ENCODE data around the gene TMEM244. TPM values are rescaled to one million over a fixed set of nuclear protein-coding genes. Genes with fewer than 3 reads are reported as not detected.

The TMEM244 gene
- total and polyA plus RNA-seq, 2 donors = not detected

DNA sequence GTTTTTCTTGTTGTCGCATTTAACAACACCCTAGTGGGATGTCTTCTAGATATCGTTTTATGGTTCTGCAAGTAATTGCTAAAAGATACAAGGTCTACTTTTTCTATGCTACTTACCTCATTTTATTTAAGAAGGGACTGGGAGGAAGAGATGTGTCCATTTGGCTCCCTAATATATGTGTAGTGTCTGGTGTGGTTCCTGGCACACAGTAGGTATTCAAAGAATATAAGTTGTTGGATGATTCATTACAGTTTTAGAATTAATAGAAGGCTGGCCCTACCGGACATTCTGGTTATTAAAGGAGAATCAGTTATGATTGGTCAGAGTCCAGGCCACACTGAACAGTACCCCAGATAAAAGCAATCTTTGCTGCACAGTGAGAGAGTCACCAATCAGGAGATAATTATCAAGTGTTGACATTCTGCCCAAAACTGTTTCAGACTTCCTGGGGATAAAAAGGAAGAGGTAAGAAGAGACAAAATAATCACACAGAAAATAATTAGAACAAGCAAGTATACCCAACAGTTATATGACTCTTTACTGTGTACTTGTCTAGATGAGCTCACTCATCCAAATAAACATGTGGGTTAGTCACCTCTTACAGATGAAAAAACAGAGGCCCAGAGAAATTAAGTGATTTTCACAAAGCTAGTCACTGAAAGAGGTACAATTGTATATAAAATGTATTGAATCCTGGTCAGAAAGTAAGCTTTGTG lies 7.0 kb downstream of the TMEM244 start:
- Histone ChIP-seq H3K36me3 (ENCODE audit: control insufficient read depth in 2 of 2, insufficient read depth in 2 of 2, low read length in 1 of 2) (no peaks in the 10 kb centered on the region), H3K27ac (ENCODE audit: low read depth in 1 of 2, low read length in 1 of 2) (no peak overlapping the region), H3K4me1 (ENCODE audit: control insufficient read depth in 2 of 2, insufficient read depth in 2 of 2, low read length in 2 of 2) (no peaks in the 10 kb centered on the region), H3K27me3 (ENCODE audit: control insufficient read depth in 2 of 2, insufficient read depth in 1 of 2, low read length in 1 of 2) (no peaks in the 10 kb centered on the region), H3K4me3 (ENCODE audit: low read length in 2 of 2) (no peak overlapping the region), H3K9me3 (ENCODE audit: control insufficient read depth in 2 of 2, insufficient read depth in 1 of 2, low read length in 1 of 2) (no peaks in the 10 kb centered on the region)
- 94% methylated on average over 3 of the region's 3 CpGs for WGBS
- no peak for DNase-seq (ENCODE audit: low read depth in 6 of 9, low spot score in 9 of 9)

DNA sequence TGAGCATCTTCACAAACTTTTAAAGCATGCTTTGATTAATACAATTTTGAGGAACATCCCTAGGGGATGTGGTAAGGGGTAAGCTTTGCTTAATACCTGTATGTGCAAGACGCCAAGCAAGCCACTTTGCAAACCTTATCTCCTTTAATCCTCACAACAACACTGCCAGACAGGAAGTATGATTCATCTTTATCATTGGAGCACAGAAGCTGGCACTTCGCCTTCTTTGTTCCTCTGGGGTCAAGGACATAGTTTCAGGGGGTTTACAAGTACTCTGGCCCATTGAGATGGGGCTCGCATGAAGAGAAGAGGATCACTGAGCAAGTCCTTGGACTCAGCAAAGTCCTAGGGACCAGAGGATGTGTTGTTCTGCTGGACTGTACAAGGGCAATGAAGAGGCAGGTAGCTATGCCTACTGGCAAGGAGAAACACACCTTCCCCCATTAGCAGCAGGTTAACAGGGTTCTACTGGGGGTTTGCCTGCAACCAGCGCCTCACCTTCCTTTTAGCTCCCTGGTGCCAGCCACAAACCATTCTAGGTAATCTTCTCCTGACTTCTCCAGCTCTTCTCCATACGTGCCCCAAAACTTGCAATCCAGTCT lies 8.8 kb downstream of the TMEM244 start:
- no peaks in the 10 kb centered on the region for H3K36me3 ChIP-seq (ENCODE audit: control insufficient read depth in 2 of 2, insufficient read depth in 2 of 2, low read length in 1 of 2)
- H3K27me3 ChIP-seq (ENCODE audit: control insufficient read depth in 2 of 2, insufficient read depth in 1 of 2, low read length in 1 of 2) = no peaks in the 10 kb centered on the region
- no peaks in the 10 kb centered on the region for H3K9me3 ChIP-seq (ENCODE audit: control insufficient read depth in 2 of 2, insufficient read depth in 1 of 2, low read length in 1 of 2)
- no peaks in the 10 kb centered on the region for H3K4me1 ChIP-seq (ENCODE audit: control insufficient read depth in 2 of 2, insufficient read depth in 2 of 2, low read length in 2 of 2)
- H3K27ac ChIP-seq (ENCODE audit: low read depth in 1 of 2, low read length in 1 of 2) = no peak overlapping the region
- WGBS = 68% methylated on average over 5 of the region's 5 CpGs
- no peak overlapping the region for H3K4me3 ChIP-seq (ENCODE audit: low read length in 2 of 2)
- DNase-seq (ENCODE audit: low read depth in 6 of 9, low spot score in 9 of 9) = no peak

DNA sequence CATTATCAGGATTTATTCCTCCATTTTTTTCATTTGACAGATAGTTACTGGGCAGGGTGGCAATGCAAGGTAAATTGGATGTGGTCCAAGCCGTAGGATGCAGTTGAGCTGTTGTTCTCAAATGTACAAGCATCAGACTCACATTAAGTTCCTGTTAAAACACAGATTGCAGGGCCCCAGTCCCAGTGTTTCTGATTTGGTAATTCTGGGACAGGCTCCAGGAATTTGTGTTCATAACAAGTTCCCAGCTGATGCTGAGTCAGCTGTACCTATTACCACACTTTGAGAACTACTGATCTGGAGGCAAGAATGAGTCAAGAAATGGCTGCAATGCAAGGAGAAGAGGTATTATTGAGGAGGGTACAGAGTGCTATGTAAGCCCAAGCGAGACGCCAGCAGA lies 11.7 kb downstream of the TMEM244 start:
- no peak for DNase-seq (ENCODE audit: low read depth in 6 of 9, low spot score in 9 of 9)
- no peaks in the 10 kb centered on the region for H3K36me3 ChIP-seq (ENCODE audit: control insufficient read depth in 2 of 2, insufficient read depth in 2 of 2, low read length in 1 of 2)
- H3K4me1 ChIP-seq (ENCODE audit: control insufficient read depth in 2 of 2, insufficient read depth in 2 of 2, low read length in 2 of 2) = no peaks in the 10 kb centered on the region
- no peak overlapping the region for H3K4me3 ChIP-seq (ENCODE audit: low read length in 2 of 2)
- H3K9me3 ChIP-seq (ENCODE audit: control insufficient read depth in 2 of 2, insufficient read depth in 1 of 2, low read length in 1 of 2) = no peaks in the 10 kb centered on the region
- no peak overlapping the region for H3K27ac ChIP-seq (ENCODE audit: low read depth in 1 of 2, low read length in 1 of 2)
- no peaks in the 10 kb centered on the region for H3K27me3 ChIP-seq (ENCODE audit: control insufficient read depth in 2 of 2, insufficient read depth in 1 of 2, low read length in 1 of 2)
- 96% methylated on average over 3 of the region's 3 CpGs for WGBS

DNA sequence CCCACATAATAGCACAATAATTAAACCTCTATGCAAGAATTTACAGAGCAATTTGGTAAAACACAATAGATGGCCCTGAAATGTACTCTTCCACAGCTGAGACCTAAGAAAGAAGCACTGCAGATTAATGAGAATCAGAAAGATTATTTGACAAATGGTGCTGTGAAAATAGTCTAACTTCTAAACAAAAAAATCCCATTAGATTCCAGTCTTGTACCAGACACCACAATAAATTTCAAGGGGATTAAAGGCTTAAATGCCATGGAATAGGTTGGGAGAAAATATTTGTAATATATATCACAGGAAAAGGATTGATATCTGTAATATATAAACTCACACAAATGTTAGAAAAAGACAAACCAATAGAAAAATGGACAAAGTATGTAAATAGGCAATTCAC lies 14.4 kb downstream of the TMEM244 start:
- no peak overlapping the region for H3K4me3 ChIP-seq (ENCODE audit: low read length in 2 of 2)

DNA sequence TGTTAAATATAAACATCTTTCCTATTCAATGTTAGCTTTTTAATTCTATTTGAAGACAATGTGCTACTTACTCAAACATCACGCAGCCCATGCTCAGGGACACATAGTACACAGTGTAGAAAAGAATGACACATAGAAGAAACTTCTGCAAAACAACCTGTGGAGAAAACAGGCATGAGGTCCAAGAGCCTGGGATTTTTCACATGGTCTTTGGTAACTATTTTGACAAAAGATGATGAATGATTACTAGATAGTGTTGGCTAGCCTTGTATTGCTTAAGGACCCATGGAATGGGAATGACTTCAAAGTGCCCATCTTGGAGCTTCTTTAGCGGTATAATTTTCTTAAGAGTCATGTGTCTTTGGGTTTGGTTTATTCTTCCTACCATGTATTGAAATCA lies 15.4 kb downstream of the TMEM244 start:
- Histone ChIP-seq H3K4me3 (ENCODE audit: low read length in 2 of 2) (no peak overlapping the region), H3K9me3 (ENCODE audit: control insufficient read depth in 2 of 2, insufficient read depth in 1 of 2, low read length in 1 of 2) (no peaks in the 10 kb centered on the region), H3K36me3 (ENCODE audit: control insufficient read depth in 2 of 2, insufficient read depth in 2 of 2, low read length in 1 of 2) (no peaks in the 10 kb centered on the region), H3K27ac (ENCODE audit: low read depth in 1 of 2, low read length in 1 of 2) (no peak overlapping the region), H3K4me1 (ENCODE audit: control insufficient read depth in 2 of 2, insufficient read depth in 2 of 2, low read length in 2 of 2) (no peaks in the 10 kb centered on the region), H3K27me3 (ENCODE audit: control insufficient read depth in 2 of 2, insufficient read depth in 1 of 2, low read length in 1 of 2) (no peaks in the 10 kb centered on the region)
- DNase-seq (ENCODE audit: low read depth in 6 of 9, low spot score in 9 of 9) = no peak
- 96% methylated on average over 2 of the region's 2 CpGs for WGBS

More for the DNA sequence above, 14.4 kb downstream of the TMEM244 start:
- no peaks in the 10 kb centered on the region for H3K36me3 ChIP-seq (ENCODE audit: control insufficient read depth in 2 of 2, insufficient read depth in 2 of 2, low read length in 1 of 2)
- H3K9me3 ChIP-seq (ENCODE audit: control insufficient read depth in 2 of 2, insufficient read depth in 1 of 2, low read length in 1 of 2) = no peaks in the 10 kb centered on the region
- no peak overlapping the region for H3K27ac ChIP-seq (ENCODE audit: low read depth in 1 of 2, low read length in 1 of 2)
- no peak for DNase-seq (ENCODE audit: low read depth in 6 of 9, low spot score in 9 of 9)
- no peaks in the 10 kb centered on the region for H3K27me3 ChIP-seq (ENCODE audit: control insufficient read depth in 2 of 2, insufficient read depth in 1 of 2, low read length in 1 of 2)
- no peaks in the 10 kb centered on the region for H3K4me1 ChIP-seq (ENCODE audit: control insufficient read depth in 2 of 2, insufficient read depth in 2 of 2, low read length in 2 of 2)

DNA sequence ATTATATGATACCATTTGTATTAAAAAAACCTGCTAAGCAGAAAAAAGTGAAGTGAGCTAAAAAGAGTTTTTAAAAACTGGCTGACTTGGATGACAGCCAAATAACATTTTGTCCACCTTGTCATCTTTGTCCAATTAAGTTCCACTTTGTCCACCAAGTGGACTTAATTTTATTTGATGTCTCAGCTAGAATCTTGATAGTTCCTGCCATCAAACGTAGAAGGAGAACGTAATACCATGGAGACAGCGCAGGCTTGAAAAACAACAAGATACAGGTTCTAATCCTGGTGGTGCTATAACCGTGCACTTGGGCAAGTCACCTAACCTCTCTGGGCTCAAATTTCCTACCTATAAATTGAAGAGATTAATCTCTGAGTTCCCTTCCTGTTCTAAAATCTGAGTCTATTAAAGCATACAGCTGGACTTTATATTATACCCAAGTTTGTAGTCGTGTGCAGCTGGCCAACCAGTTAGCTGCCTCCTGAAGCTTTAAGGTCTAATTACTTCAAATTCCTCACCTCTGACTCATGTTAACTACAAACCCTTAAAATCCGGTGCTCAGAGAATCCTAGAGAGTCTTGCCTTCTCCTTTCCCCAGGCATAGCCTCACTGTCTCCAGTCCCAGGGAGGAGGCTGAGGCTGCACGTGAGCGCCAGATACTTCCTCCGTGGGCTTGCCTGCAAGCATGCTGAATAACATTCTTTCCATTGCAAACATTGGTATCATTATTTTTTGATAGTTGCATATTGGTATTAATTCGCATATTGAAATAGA lies 16.8 kb downstream of the TMEM244 start:
- DNase-seq (ENCODE audit: low read depth in 6 of 9, low spot score in 9 of 9) = no peak
- H3K27me3 ChIP-seq (ENCODE audit: control insufficient read depth in 2 of 2, insufficient read depth in 1 of 2, low read length in 1 of 2) = no peaks in the 10 kb centered on the region
- WGBS = 92% methylated on average over 10 of the region's 10 CpGs
- H3K4me3 ChIP-seq (ENCODE audit: low read length in 2 of 2) = no peak overlapping the region
- no peak overlapping the region for H3K27ac ChIP-seq (ENCODE audit: low read depth in 1 of 2, low read length in 1 of 2)
- H3K4me1 ChIP-seq (ENCODE audit: control insufficient read depth in 2 of 2, insufficient read depth in 2 of 2, low read length in 2 of 2) = no peaks in the 10 kb centered on the region
- H3K36me3 ChIP-seq (ENCODE audit: control insufficient read depth in 2 of 2, insufficient read depth in 2 of 2, low read length in 1 of 2) = no peaks in the 10 kb centered on the region
- H3K9me3 ChIP-seq (ENCODE audit: control insufficient read depth in 2 of 2, insufficient read depth in 1 of 2, low read length in 1 of 2) = no peaks in the 10 kb centered on the region

DNA sequence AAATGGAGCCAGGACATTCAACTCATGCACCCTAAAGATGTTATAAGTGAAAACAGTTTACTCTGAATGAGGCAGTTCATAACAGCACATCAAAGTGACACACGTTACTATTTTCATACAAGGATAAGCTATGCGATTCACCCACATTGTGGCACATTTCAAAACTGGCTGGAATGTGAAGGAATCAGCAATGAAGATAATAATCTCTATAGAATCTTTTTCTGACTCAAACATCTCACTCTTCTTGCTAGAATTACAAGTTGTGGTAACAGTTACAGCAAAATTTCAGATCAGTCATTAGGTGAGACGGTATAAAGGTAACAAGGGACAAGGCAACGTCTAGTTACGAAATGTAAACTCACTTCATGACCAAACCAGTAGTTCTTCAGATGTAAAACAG lies 17.5 kb downstream of the TMEM244 start:
- Histone ChIP-seq H3K4me1 (ENCODE audit: control insufficient read depth in 2 of 2, insufficient read depth in 2 of 2, low read length in 2 of 2) (no peaks in the 10 kb centered on the region), H3K9me3 (ENCODE audit: control insufficient read depth in 2 of 2, insufficient read depth in 1 of 2, low read length in 1 of 2) (no peaks in the 10 kb centered on the region), H3K4me3 (ENCODE audit: low read length in 2 of 2) (no peak overlapping the region), H3K27ac (ENCODE audit: low read depth in 1 of 2, low read length in 1 of 2) (no peak overlapping the region), H3K36me3 (ENCODE audit: control insufficient read depth in 2 of 2, insufficient read depth in 2 of 2, low read length in 1 of 2) (no peaks in the 10 kb centered on the region), H3K27me3 (ENCODE audit: control insufficient read depth in 2 of 2, insufficient read depth in 1 of 2, low read length in 1 of 2) (no peaks in the 10 kb centered on the region)
- DNase-seq (ENCODE audit: low read depth in 6 of 9, low spot score in 9 of 9) = no peak
- WGBS = 93% methylated on average over 5 of the region's 5 CpGs

DNA sequence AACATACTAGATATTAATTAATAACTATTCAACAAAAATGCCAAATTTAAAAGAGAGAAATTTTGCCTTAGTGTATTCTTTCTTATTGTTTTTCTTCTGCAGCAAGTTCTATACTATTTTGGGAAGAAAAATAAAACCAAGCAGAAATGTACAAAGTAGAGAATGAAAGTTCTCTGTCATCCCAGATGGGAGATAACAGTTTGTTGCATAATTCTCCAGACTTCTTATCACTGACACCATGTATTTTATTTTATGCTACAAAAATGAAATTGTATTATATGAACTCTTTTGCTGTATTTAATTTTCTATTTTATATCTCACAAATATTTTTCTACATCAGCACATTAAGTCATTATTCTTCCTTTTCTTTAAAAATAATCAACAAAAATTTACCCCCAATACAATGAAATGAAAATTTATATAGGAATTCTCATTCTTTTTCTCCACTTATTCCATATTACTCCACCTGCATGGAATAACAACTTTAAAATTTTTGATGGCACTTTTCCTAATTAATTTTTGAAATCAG lies 18.2 kb downstream of the TMEM244 start:
- Histone ChIP-seq H3K27me3 (ENCODE audit: control insufficient read depth in 2 of 2, insufficient read depth in 1 of 2, low read length in 1 of 2) (no peaks in the 10 kb centered on the region), H3K4me1 (ENCODE audit: control insufficient read depth in 2 of 2, insufficient read depth in 2 of 2, low read length in 2 of 2) (no peaks in the 10 kb centered on the region), H3K27ac (ENCODE audit: low read depth in 1 of 2, low read length in 1 of 2) (no peak overlapping the region), H3K4me3 (ENCODE audit: low read length in 2 of 2) (no peak overlapping the region), H3K9me3 (ENCODE audit: control insufficient read depth in 2 of 2, insufficient read depth in 1 of 2, low read length in 1 of 2) (no peaks in the 10 kb centered on the region), H3K36me3 (ENCODE audit: control insufficient read depth in 2 of 2, insufficient read depth in 2 of 2, low read length in 1 of 2) (no peaks in the 10 kb centered on the region)
- DNase-seq (ENCODE audit: low read depth in 6 of 9, low spot score in 9 of 9) = no peak

DNA sequence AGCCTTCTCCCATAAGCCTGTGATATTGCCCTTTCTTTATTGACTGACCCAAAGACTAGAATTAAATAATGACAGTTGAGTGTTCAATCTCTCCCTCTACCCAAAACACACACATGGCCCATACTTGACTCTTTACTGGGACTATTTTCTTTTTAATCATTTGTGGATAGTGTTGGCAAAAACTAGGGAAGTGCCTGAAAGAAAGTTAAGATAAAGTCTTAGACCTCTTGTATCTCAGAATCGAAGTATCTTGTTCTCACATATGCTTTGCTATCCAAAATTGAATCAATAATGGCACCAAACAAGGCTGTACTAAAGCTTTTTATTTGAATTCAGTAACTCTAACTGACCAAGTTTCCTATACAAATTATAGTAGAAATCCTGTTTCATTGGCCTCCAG lies 19.0 kb downstream of the TMEM244 start:
- WGBS = 98% methylated on average over 1 of the region's 1 CpG

More for the DNA sequence above, 19.0 kb downstream of the TMEM244 start:
- Histone ChIP-seq H3K27me3 (ENCODE audit: control insufficient read depth in 2 of 2, insufficient read depth in 1 of 2, low read length in 1 of 2) (no peaks in the 10 kb centered on the region), H3K4me3 (ENCODE audit: low read length in 2 of 2) (no peak overlapping the region), H3K4me1 (ENCODE audit: control insufficient read depth in 2 of 2, insufficient read depth in 2 of 2, low read length in 2 of 2) (no peaks in the 10 kb centered on the region), H3K9me3 (ENCODE audit: control insufficient read depth in 2 of 2, insufficient read depth in 1 of 2, low read length in 1 of 2) (no peaks in the 10 kb centered on the region), H3K36me3 (ENCODE audit: control insufficient read depth in 2 of 2, insufficient read depth in 2 of 2, low read length in 1 of 2) (no peaks in the 10 kb centered on the region), H3K27ac (ENCODE audit: low read depth in 1 of 2, low read length in 1 of 2) (no peak overlapping the region)
- DNase-seq (ENCODE audit: low read depth in 6 of 9, low spot score in 9 of 9) = no peak

Measured in thymus (tissue), 11 donors.